Stimulated activated CD4-positive, alpha-beta T cell treated with anti-CD3 and anti-CD28 coated beads, Interleukin-15, amount 100 ng/mL, for 48 hours (primary cell): Measurements from ENCODE around the gene LEMD3.
"Not testable (repeated sequence)": the region's sequence is repeated elsewhere in the genome, so short reads cannot be mapped to it uniquely, and the experiment has no call there.

ENCODE experiments used
- DNase-seq, 2 donors: peaks; one replicate each; pipeline ENCODE4 v3.0.0-alpha.2; 2020; ENCODE audit warnings: low read depth in 2 of 2

The LEMD3 gene

DNA sequence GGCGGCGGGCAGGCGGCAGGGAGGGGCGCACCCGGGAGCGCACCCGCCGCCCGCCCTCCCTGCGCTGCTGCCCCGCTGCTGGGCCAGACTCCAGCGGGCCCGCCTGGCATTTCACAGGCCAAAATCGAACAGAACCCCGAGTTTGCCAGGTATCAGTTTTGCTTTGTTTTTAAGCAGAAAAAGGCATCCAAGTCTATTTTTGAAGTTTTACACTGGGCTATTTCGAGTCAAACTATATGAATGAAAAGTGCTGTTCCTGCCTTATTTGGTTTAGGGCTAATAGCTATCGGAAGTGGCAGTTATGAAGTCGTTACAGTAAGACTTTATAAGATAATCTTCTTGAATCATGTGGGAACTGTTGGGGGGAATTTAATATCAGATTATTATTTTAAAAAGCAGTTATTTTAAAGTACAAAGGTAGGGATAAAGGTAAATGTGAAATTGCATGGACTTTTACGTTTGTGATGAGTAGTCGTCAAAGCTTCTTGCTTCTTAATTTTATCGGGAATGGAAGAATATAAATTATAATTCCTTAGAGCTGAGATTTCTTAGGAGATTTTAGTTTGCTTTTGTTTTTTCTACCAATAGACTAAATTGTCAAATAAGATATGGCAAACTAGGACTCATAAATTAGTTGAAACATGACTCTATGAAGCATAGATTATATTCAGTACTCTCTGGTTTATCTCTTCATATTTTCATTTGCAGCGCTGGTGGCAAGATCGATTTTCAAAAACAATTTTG is 110.2 kb downstream of the LEMD3 start:
- no peak for DNase-seq

- DNase-seq: no peak
Observed at GRCh38 chr12:65280306-65280705, 110.9 kb downstream of the LEMD3 start.

GRCh38 chr12:65282840-65283239 is 113.5 kb downstream of the LEMD3 start:
- DNase-seq: no peak

DNA sequence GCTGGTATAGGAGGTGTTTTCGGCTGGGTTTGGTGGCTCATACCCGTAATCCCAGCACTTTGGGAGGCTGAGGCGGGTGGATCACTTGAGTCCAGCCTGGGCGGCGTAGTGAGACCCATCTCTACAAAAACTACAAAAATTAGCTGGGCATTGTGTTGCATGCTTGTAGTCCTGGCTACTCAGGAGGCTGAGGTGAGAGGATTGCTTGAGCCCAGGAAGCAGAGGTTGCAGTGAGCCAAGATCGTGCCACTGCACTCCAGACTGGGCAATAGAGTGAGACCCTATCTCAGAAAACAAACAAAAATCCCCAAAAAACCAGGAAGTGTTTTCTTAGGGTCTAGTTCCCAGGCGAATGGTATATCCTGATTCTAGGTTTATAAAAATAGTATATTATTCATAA is 116.1 kb downstream of the LEMD3 start:
- not testable (repeated sequence) for DNase-seq

DNA sequence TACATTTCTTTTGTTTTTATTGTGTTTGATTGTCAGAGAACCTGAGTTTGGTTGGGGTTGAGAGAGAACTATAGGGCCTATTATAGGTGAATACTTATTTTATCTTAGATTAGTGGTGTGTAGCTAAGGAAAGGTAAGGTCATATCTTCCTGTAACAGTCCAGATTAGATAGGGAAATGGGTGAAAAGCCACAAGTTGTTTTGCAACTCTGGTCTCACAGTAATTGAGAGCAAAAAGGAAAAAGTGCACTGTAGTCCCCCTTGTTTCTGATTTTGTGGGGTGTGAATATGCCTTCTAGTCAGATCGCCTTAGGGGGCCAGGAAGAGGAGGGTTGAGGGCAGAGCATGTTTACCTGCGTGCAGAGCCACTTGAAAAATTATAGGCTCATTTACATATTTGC is 118.0 kb downstream of the LEMD3 start:
- no peak for DNase-seq

- DNase-seq: no peak
Observed at GRCh38 chr12:65292241-65292640, 122.9 kb downstream of the LEMD3 start.

GRCh38 chr12:65293735-65294134 is 124.4 kb downstream of the LEMD3 start:
- DNase-seq: no peak

DNA sequence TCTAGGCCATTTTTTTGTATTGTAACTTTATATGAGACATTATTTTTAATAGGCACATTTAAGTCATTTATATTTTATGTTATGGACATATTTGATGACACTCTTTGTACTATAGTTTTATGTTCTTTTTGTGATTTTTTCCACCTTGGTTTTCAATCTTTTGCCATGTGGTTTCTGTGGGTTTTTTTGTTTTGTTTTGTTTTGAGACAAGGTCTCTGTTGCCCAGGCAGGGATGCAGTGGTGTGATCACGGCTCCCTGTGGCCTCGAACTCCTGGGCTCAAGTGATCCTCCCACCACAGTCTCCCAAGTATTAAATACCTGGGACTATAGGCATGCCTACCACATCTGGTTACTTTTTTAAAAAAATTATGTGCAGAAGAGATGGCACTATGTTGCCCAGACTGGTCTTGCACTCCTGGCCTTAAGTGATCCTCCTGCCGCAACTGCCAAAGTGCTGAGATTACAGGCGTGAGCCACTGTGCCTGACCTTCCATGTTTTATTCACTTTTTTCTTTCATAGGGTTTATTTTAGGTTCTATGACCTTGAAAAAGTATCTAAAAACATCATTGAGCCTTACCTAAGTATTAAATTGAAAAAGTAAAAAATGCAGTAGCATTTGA is 125.4 kb downstream of the LEMD3 start:
- DNase-seq: no peak

DNA sequence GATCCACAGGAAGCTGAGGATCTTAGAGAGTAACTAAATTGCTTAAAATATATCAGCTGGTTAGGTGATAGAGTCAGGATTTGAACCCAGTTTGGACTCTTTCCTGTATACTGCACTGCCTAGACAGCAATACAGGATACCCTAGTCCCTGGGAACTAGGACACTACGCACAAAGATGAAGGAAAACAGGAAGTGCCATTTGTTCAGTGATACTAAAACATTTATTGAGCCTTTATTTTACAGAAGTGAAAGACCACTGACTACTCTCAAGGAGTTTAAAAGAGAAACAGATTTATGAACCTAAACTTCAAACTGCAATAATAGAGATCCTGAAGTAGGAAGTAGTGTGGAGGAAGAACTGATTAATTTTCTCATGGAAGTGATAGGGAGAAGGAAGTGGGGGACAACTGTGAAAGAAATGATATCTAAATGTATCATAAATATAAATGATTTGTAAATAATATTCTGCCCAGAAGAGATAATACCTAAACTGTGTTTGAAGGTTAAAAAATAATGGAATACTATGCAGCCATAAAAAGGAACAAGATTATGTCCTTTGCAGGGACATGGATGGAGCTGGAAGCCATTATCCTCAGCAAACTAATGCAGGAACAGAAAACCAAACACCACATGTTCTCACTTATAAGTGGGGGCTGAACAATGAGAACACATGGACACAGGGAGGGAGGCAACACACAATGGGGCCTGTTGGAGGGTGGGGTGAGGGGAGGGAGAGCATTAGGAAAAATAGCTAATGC is 127.3 kb downstream of the LEMD3 start:
- no peak for DNase-seq
